T47D (cell line): Measurements from ENCODE around the gene CYP19A1.

ENCODE experiments used
- DNase-seq, 2 experiments: peaks; one replicate each; pipeline versions ENCODE4 v3.0.0 to v3.0.0-alpha.2; 2011 to 2012; ENCODE audit warnings: low read depth in 1 of 2, low spot score in 1 of 2
- JUND ChIP-seq: IDR thresholded peaks from 2 replicates; pipeline ENCODE4 v1.6.1; 2012; ENCODE audit warnings: low read depth
- in situ Hi-C: cut with HindIII; loops from 2 replicates; pipeline ENCODE4 v1.10.0; 2016; ENCODE audit warnings: low sequenced_read_pairs, low pct_unique_long_range_greater_than_20kb

Gene CYP19A1

DNA sequence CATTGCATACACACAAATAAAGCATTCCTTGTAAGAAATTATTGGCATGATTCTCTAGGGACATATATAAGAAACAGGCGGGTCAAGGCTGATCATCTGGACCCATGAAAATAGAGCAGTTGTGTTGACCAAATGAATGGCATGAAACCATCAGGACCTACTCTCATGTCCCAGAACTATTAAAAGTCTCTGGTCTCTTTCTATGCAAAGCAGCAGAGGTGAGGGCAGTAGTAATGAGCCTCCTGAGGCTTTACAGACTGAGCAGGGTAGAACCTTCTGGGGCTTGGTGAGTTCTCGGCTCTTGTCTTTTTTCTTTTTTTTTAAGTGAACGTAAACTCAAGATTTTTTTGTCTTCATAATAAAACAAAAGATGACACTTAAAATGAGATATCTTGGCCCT is 12.3 kb upstream of the CYP19A1 start:
- in situ Hi-C loops = no loop called here
- no peak for DNase-seq
- TF ChIP-seq JUND = no peak

DNA sequence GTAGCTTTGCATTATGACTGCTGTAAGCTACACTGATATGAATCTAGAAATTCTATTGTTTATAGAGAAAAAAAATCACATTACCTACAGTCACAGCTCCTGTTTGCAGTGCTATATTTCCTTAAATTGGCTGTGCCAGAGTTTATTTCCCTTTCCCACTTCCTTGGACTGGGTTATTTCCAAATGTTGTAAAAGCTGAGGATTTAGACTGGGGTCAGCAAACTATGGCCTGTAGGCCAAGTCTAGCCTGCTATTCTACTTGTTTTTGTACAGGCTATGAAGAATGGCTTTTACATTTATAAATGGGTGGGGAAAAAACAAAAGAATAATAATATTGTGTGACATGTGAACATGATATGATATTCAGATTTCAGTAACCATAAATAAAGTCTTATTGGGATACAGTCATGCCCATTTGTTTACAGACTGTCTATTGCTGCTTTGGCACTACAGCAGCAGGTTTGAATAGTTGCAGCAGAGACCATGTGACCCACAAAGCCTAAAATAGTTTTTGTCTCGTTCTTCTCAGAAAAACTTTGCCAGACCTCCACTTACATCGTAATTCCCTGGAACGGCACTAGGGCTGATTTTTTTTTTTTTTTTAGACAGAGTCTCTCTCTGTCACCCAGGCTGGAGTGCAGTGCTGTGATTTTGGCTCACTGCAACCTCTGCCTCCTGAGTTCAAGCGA is 10.9 kb upstream of the CYP19A1 start:
- no peak for TF ChIP-seq JUND
- in situ Hi-C loops = no loop called here
- DNase-seq = no peak

DNA sequence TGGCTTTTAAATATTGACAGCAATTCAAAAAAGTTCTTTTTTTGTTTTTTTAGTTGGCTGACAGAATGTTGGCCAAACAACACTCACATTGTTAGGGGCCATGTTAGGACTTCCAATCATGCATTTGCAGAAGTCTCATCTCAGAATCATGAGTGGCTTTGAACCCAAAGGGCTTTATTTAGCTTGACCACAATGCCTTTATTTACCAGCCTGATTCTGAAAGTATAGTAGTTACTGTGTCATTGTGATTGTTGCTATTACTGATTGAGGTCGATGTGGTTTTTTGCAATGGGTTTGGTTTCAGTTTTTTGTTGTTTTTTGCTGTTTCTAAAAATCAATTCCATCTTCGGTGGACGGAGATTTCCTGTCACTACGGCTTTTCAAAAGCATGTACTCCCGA is 10.3 kb upstream of the CYP19A1 start:
- DNase-seq = no peak
- no peak for TF ChIP-seq JUND
- in situ Hi-C loops = no loop called here

DNA sequence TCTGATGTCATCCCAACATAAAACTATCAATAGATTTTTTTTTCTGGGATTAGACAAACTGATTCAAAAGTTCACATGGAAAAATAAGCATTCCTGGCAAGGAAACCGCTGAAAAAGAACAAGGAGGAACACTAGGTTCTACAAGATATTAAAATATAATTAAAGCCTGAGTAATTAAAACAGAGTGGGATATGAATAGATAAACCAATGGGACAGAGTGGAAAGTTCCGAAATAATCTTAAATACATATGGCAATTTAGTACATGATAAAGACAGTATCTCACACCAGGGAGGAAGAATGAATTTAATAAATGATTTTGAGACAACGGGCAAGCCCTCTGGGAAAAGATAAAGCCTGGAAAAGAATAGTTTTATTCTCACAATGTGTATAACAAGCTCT is 7.7 kb upstream of the CYP19A1 start:
- DNase-seq = no peak
- in situ Hi-C loops = no loop called here

DNA sequence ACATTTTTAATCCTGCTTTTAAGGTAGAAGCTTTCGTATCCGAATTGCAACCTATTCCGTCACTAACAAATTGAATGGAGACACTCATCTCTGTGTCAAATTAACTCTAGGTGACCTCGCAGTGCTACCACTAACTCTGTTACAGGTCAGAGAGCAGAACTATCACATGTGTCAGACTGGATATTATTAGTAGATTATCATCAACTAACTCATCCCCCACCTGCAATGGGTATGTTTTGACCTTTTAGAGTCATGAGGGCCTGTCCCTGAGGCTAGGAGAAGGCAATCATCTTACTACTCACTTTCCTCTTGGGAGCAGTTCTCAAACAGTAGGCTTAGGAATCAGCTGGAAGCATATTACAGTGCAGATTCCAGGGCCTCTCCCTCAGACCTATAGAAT is 5.1 kb upstream of the CYP19A1 start:
- no peak for DNase-seq
- TF ChIP-seq JUND = no peak
- in situ Hi-C loops = no loop called here

More for the DNA sequence above, 7.7 kb upstream of the CYP19A1 start:
- TF ChIP-seq JUND = no peak

DNA sequence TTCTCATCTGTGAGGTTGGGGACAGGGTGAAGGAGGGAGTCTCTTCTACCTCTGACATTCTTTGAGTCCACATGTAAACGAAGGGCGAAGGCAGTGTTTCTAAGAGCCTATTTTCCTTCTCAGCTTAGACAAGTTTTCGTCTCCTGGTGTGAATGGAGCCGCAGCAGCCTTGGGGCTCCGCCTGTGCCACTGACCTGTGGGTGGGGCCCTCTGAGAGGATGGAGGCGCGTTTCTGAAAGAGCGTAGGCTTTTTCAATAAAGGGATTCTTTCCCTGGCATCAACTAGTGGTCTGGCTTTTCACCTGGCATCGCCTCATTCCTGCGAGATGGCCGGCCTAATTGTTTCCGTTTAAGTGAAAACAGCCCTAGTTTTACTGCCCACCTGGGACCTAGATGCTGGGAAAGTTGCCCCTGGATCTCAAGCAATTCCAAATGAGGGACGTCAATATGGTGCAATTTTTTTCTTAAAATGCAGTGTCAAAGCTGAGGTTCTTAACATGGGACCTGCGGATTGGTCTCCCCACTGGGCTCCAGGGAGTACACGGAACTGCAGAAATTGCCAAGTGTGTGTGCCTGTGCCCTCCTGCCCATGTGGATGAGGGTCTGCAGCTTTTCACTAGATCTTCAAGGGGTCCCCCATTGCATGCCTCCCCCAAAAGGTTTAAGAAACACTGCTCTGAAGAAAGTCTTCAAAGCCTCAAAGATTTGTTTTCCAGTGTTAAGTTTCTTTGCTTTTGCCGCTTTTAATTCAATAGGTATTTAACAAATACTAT is 4.0 kb upstream of the CYP19A1 start:
- DNase-seq = no peak
- in situ Hi-C loops = no loop called here

DNA sequence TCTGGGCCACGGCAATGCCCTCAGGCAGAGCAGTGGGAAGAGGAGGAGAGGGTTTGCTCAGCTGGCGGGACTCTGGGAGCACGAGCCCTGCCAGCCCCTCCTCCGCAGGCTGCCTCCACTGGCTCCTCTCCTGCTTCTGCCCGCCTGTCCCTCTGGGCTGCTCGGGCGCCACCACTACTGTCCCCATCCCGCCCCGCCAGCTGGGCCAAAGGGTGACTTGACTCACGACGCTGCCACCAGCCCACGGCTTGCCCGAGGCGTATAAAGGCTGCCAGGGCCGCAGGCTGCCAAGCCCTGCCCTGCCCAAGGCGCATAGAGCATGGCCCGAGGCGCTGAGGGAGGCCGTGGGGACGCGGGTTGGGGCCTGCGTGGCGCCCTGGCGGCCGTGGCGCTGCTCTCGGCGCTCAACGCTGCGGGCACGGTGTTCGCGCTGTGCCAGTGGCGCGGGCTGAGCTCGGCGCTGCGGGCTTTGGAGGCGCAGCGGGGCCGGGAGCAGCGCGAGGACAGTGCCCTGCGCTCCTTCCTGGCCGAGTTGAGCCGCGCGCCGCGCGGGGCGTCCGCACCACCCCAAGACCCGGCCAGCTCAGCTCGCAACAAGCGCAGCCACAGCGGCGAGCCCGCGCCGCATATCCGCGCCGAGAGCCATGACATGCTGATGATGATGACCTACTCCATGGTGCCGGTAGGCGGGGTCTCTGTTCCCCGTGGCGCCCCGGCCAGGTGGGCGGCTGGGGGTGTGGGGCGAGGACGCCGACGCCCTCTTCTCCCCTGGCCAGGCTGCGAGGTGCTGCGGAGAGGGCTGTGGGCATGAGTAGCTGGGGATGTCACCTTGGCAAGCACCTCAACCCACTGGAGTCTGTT is 3.2 kb upstream of the CYP19A1 start, which contains the start of gene GLDN:
GLDN (plus strand) TSS at position 290 of the 861 bp plus-strand sequence; CDS start at position 320, 30 bp downstream.
- in situ Hi-C loops = no loop called here
- DNase-seq = peak in 1 of 2 experiments; percentile 11
- no peak for TF ChIP-seq JUND

More for the DNA sequence above, 4.0 kb upstream of the CYP19A1 start:
- TF ChIP-seq JUND = no peak

DNA sequence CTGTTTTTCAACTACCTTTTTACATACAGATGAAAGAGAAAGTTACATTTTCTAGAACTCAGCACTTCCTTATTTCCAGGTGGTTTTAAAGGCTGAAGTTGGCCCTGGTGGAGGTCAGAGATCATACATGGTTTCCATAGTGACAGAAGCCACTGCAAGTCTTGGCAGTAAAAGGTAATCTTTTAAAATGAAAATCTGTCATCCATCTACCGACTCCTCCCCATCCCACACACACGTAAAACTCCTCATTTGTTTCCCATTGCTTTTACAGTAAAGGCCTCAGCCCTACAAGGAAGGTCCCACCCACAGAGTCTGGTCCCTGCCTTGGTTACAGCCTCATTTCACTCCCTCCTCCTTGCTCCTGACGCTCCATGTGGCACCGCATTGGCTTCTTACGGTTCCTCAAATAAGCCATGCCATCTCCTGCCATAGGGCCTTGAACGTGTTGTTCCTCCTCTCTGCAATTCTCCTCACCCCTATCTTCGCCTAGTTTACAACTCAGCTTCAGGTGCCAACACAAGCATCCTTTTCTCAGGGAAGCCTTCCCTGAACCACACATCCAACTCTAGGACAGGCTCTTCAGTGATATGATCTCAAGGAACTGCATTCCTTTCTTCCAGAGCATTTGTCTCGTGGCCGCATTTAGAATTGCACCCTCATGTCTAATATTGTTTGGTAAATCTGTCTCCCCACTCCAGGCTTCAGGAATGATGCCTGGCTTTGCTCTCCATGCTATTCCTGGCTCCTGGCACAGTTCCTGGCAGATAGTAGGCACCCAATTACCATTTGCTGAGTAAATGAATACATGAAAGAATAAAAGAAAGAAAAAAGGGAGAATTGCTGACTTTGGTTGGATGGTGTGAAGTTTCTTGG is 2.6 kb downstream of the CYP19A1 start:
- in situ Hi-C loops = no loop called here
- no peak for TF ChIP-seq JUND
- peak; percentile 59 to 74 for DNase-seq

DNA sequence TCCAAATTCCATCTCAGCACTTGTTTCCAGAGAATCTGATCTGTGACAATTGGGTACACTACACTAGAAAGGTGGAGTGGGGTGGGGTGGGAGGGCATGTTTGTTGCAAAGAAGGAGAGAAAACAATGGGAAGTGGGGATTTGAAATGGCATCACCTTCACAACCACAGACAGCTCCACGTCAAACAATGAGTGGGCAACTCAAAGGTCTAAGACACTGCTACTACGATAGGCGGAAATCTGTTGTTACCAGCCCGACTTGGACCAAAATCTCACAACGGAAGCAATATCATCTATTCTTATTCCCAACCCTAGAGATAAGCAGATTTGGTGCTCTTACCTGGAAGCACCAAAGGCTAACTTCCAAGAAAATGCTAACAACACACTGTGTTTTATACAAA is 3.3 kb downstream of the CYP19A1 start:
- no peak for TF ChIP-seq JUND
- in situ Hi-C loops = no loop called here

GRCh38 chr15:51334011-51334451 is 4.4 kb downstream of the CYP19A1 start:
- no peak for DNase-seq
- in situ Hi-C loops = no loop called here
- TF ChIP-seq JUND = no peak

More for the DNA sequence above, 3.3 kb downstream of the CYP19A1 start:
- no peak for DNase-seq

DNA sequence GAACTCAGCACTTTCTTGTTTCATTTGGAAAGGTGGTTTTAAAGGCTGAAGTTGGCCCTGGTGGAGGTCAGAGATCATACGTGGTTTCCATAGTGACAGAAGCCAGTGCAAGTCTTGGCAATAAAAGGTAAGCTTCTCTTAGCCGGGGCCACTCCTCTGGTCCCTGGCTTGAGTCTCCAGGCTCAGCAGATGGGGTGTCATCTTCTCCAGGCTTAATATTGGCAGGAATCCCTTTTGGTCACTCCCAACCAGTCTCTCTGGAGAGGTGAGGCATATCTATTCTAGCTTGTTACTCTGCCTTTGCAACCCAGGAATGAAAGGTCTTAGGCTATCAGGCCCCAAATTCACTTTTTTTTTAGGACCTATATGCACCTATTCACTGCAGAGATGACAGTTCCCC is 4.8 kb downstream of the CYP19A1 start:
- no peak for TF ChIP-seq JUND
- no peak for DNase-seq
- in situ Hi-C loops = no loop called here
